K562 (cell line): ENCODE data around the gene HTR4. TPM values are rescaled to one million over a fixed set of nuclear protein-coding genes. Genes with fewer than 3 reads are reported as not detected.

Experiments
- ATAC-seq: fragments of 200-7000 bp; cut with Tn5 transposase; 3 replicates; pipeline ENCODE4 v1.9.1; 2020; ENCODE audit warnings: moderate library complexity
- BruUV-seq: library from RNA; stranded (reverse); fragments of 400-500 nt; replicated peaks from 2 replicates; lab custom pipeline; 2021; lab: Mats Ljungman, UMichigan
- CTCF ChIA-PET: fragments of 300-600 bp; formaldehyde crosslinking; extraction: SDS; loops from one replicate; lab custom pipeline; 2021; ENCODE audit warnings: low intra/inter-chr PET ratio; lab: Yijun Ruan, JAX
- POLR2A ChIA-PET: fragments of 300-600, 350-650 bp; sonication (Branson Sonifier 250); formaldehyde crosslinking; extraction: SDS; loops from one replicate; lab custom pipeline; 2021; ENCODE audit warnings: antibody characterized with exemption, inconsistent platforms; lab: Yijun Ruan, JAX
- DNase-seq, 4 experiments: peaks; one replicate each; pipeline versions ENCODE4 v3.0.0 to v3.0.0-alpha.2; 2011 to 2018; ENCODE audit warnings: low spot score in 3 of 4, mixed read lengths in 3 of 4; ENCODE audit errors: extremely low read depth in 1 of 4
- FAIRE-seq: peaks from 2 replicates; lab custom pipeline; 2011; peaks lifted over from hg19 to GRCh38; lab: Jason Lieb, UNC
- H2AFZ ChIP-seq: 2 replicates; pipeline ENCODE4 v1.6.0; 2011; ENCODE audit warnings: low read depth, low read length, control low read depth, inconsistent platforms
- H3K27ac ChIP-seq: fragments of 200-600 bp; 3 replicates; pipeline ENCODE4 v1.8.0; 2011; ENCODE audit warnings: low read depth, mild to moderate bottlenecking, control low read depth, inconsistent platforms, low read length, moderate library complexity, mixed read lengths; ENCODE audit errors: extremely low read depth
- H3K27me3 ChIP-seq, 2 experiments: fragments of 300-600 bp in 1 of 2; 2 replicates in 1 of 2; 3 replicates in 1 of 2; pipeline versions ENCODE4 v1.6.0 to v1.8.0; 2011; ENCODE audit warnings: inconsistent platforms in 2 of 2, low read length in 2 of 2, mild to moderate bottlenecking in 1 of 2, mixed read lengths in 1 of 2, moderate library complexity in 1 of 2; ENCODE audit not compliant: control insufficient read depth in 2 of 2, insufficient read depth in 2 of 2
- H3K36me3 ChIP-seq: fragments of 300-600 bp; 3 replicates; pipeline ENCODE4 v1.8.0; 2011; ENCODE audit warnings: mild to moderate bottlenecking, low read length, inconsistent platforms; ENCODE audit not compliant: control insufficient read depth, insufficient read depth
- H3K4me1 ChIP-seq, 2 experiments: fragments of 200-600 bp in 1 of 2; replicated peaks in 1 of 2; 2 replicates in 1 of 2; 3 replicates in 1 of 2; pipeline versions ENCODE4 v1.5.1 to v1.8.0; 2011; ENCODE audit warnings: inconsistent platforms in 2 of 2, low read length in 2 of 2, mild to moderate bottlenecking in 1 of 2, mixed read lengths in 1 of 2, moderate library complexity in 1 of 2; ENCODE audit not compliant: control insufficient read depth in 2 of 2, insufficient read depth in 2 of 2
- H3K4me2 ChIP-seq: 2 replicates; pipeline ENCODE4 v1.6.1; 2011; ENCODE audit warnings: low read length, control low read depth, inconsistent platforms, mixed read lengths; ENCODE audit not compliant: insufficient read depth
- H3K4me3 ChIP-seq: fragments of 200-600 bp; sonication (generic), shearing (Covaris generic); 2 replicates; pipeline ENCODE4 v1.5.1; 2016; ENCODE audit warnings: control low read depth, inconsistent platforms
- H3K79me2 ChIP-seq: fragments of 200-600 bp; 3 replicates; pipeline ENCODE4 v1.8.0; 2011; ENCODE audit warnings: low read length, inconsistent platforms; ENCODE audit not compliant: control insufficient read depth, insufficient read depth
- H3K9ac ChIP-seq, 2 experiments: 2 replicates each; pipeline versions ENCODE4 v1.6.0 to v1.6.1; 2011; ENCODE audit warnings: low read depth in 2 of 2, low read length in 2 of 2, control low read depth in 1 of 2, inconsistent platforms in 1 of 2, mild to moderate bottlenecking in 1 of 2, mixed read lengths in 1 of 2; ENCODE audit not compliant: insufficient read depth in 1 of 2
- H3K9me1 ChIP-seq: one replicate; pipeline ENCODE4 v1.6.0; 2011; ENCODE audit warnings: inconsistent platforms, mild to moderate bottlenecking, low read length, moderate library complexity; ENCODE audit not compliant: control insufficient read depth, insufficient read depth
- H3K9me3 ChIP-seq: replicated peaks from 2 replicates; pipeline ENCODE4 v1.5.1; 2011; ENCODE audit warnings: low read depth, low read length, inconsistent platforms; ENCODE audit not compliant: control insufficient read depth, insufficient read depth
- H4K20me1 ChIP-seq: replicated peaks from 2 replicates; pipeline ENCODE4 v1.6.1; 2011; ENCODE audit warnings: low read length, inconsistent platforms, mixed read lengths; ENCODE audit not compliant: control insufficient read depth, insufficient read depth
- CXXC5 ChIP-seq: fragments of 250-450 bp; sonication (Bioruptor Pico); IDR thresholded peaks from 2 replicates; pipeline ENCODE4 v1.8.0; 2022; ENCODE audit warnings: inconsistent platforms, mild to moderate bottlenecking, moderate library complexity
- DDX20 ChIP-seq: fragments of 450-650 bp; IDR thresholded peaks from 2 replicates; pipeline ENCODE4 v1.6.1; 2016; ENCODE audit warnings: missing genetic modification characterization, low read depth, mild to moderate bottlenecking, missing compliant biosample characterization, moderate library complexity
- GABPB2 ChIP-seq: fragments of 250-450 bp; sonication (Bioruptor Pico); conservative IDR thresholded peaks from 2 replicates; pipeline ENCODE4 v1.5.1; 2021; ENCODE audit warnings: mild to moderate bottlenecking
- HINFP ChIP-seq: fragments of 450-650 bp; conservative IDR thresholded peaks from 2 replicates; pipeline ENCODE4 v1.6.1; 2016; ENCODE audit warnings: missing genetic modification characterization, low read depth, mild to moderate bottlenecking, control low read depth, missing compliant biosample characterization
- MAFG ChIP-seq: fragments of 450-650 bp; conservative IDR thresholded peaks from 2 replicates; pipeline ENCODE4 v1.6.1; 2016; ENCODE audit warnings: missing genetic modification characterization, missing compliant biosample characterization
- NCOA2 ChIP-seq, 2 experiments: fragments of 450-650 bp; IDR thresholded peaks; 2 replicates each; pipeline ENCODE4 v1.6.1; 2018; ENCODE audit warnings: mild to moderate bottlenecking in 2 of 2, moderate library complexity in 1 of 2; ENCODE audit not compliant: partially characterized antibody in 2 of 2
- PRPF4 ChIP-seq: fragments of 200-400 bp; formaldehyde crosslinking; IDR thresholded peaks from one replicate; pipeline ENCODE4 v1.6.1; 2017; ENCODE audit warnings: low read length, low read depth, mild to moderate bottlenecking; ENCODE audit not compliant: insufficient read depth, poor library complexity, severe bottlenecking
- RBM39 ChIP-seq: fragments of 200-400 bp; formaldehyde crosslinking; optimal IDR thresholded peaks from 2 replicates; pipeline ENCODE3; 2018; ENCODE audit warnings: low read depth, low read length
- RHOXF2B ChIP-seq: fragments of 250-450 bp; sonication (Bioruptor Pico); conservative IDR thresholded peaks from 2 replicates; pipeline ENCODE4 v1.5.1; 2021
- TFE3 ChIP-seq: fragments of 450-650 bp; formaldehyde crosslinking; IDR thresholded peaks from 2 replicates; pipeline ENCODE4 v1.4.0; 2020; ENCODE audit warnings: mild to moderate bottlenecking, mixed read lengths
- ZFX ChIP-seq: sonication (generic); formaldehyde crosslinking; IDR thresholded peaks from 2 replicates; pipeline ENCODE4 v1.8.0; 2022; ENCODE audit warnings: mild to moderate bottlenecking, missing genetic modification reagents, moderate library complexity
- ZHX1 ChIP-seq: fragments of 150-350 bp; conservative IDR thresholded peaks from 2 replicates; pipeline ENCODE4 v1.6.1; 2014; ENCODE audit warnings: low read length
- ZNF280A ChIP-seq: fragments of 450-650 bp; IDR thresholded peaks from 2 replicates; pipeline ENCODE4 v1.6.1; 2018; ENCODE audit warnings: mild to moderate bottlenecking, low read depth; ENCODE audit not compliant: partially characterized antibody
- ZNF408 ChIP-seq: fragments of 250-450 bp; sonication (Bioruptor Pico); IDR thresholded peaks from 2 replicates; pipeline ENCODE4 v1.4.0; 2020; ENCODE audit warnings: low read depth, mild to moderate bottlenecking, moderate library complexity
- ZNF561 ChIP-seq: fragments of 450-650 bp; formaldehyde crosslinking; conservative IDR thresholded peaks from 2 replicates; pipeline ENCODE4 v1.4.0; 2020; ENCODE audit warnings: mild to moderate bottlenecking, moderate library complexity
- WGBS: fragments of 100-300 bp; shearing (Covaris generic); methylation state at CpG from one replicate; pipeline ENCODE4 v1.1.6; 2016; ENCODE audit warnings: low coverage, mixed read lengths; ENCODE audit not compliant: insufficient coverage; ENCODE audit errors: missing lambda C conversion rate; 5-methylcytosine and 5-hydroxymethylcytosine counted together
- in situ Hi-C: fragments of 300-500 bp; cut with MboI; formaldehyde crosslinking; loops from 4 replicates; pipeline ENCODE4 v1.15.0; 2018; ENCODE audit warnings: inconsistent platforms, mixed read lengths
- intact Hi-C: fragments of 100-400 bp; cut with micrococcal nuclease; formaldehyde crosslinking; loops from 2 replicates; pipeline ENCODE4 v1.14.2; 2022
- polyA plus RNA-seq, 8 experiments: library from polyadenylated mRNA; depleted of rRNA in 4 of 8; stranded (reverse) in 5 of 8; unstranded in 3 of 8; fragments of >200 nt; fragmentation: Nextera tagmentation in 2 of 8; fragmentation: Illumina TruSeq in 1 of 8; extraction: Ambion mirVana in 2 of 8; extraction: Trizol in 1 of 8; gene quantifications; 2 replicates each; pipeline versions ENCODE4 v1.2.1 to v1.2.3, GENCODE V29; 2011 to 2014; ENCODE audit warnings: inconsistent platforms in 1 of 8, missing spikeins in 1 of 8
- total RNA-seq, 7 experiments: library from RNA; depleted of rRNA in 6 of 7; stranded (reverse); fragments of >200 nt in 6 of 7; fragmentation: Illumina TruSeq in 2 of 7; extraction: Trizol in 2 of 7; gene quantifications; 2 replicates each; pipeline versions ENCODE4 v1.2.1 to v1.2.3, GENCODE V29; 2011 to 2021; ENCODE audit warnings: low replicate concordance in 1 of 7

Gene HTR4
- total and polyA plus RNA-seq, 9 of the 15 experiments (the other 6 are each of a cell fraction or from before 2014, with no cell fraction given), result 0.13 TPM; not detected in 8

- no peak overlapping the region for H3K4me3 ChIP-seq
- no peaks in the 10 kb centered on the region for H3K36me3 ChIP-seq
- H3K27ac ChIP-seq, result no peak overlapping the region
- ATAC-seq (no peak), FAIRE-seq (no peak), DNase-seq (no peak)
- H3K4me1 ChIP-seq, result peaks cover 4 to 31% of the 10 kb centered on the region in 2 experiments; a peak in 4 of 5 replicates
- no peak overlapping the region for H3K9ac ChIP-seq
- ChIA-PET POLR2A (no interaction called here), CTCF (interaction anchor here (0.6 kb wide), 1 partner anchor 669 kb away, joined by 3 read pairs; no protein-coding TSS in a partner anchor)
- no peaks in the 10 kb centered on the region for H3K27me3 ChIP-seq
- H4K20me1 ChIP-seq, result no peaks in the 10 kb centered on the region
- no peaks in the 10 kb centered on the region for H3K9me3 ChIP-seq
- no TSS peak for BruUV-seq
- H3K9me1 ChIP-seq, result no peaks in the 10 kb centered on the region
- H2AFZ ChIP-seq, result peak overlapping the region; percentile 23; the same call in 1 of the 2 replicates
- no peak overlapping the region for H3K4me2 ChIP-seq
- 26% methylated on average over 3 of the region's 3 CpGs for WGBS
- intact Hi-C loops (no loop called here), in situ Hi-C loops (no loop called here)
- H3K79me2 ChIP-seq, result no peaks in the 10 kb centered on the region
- no peak for TF ChIP-seq DDX20 (tag)
- TF ChIP-seq TFE3 (CRISPR knock-in tag), result no peak
- TF ChIP-seq HINFP (tag), result no peak
- TF ChIP-seq ZNF561 (CRISPR knock-in tag), result no peak
- TF ChIP-seq GABPB2, result no peak
- TF ChIP-seq RBM39, result no peak
- no peak for TF ChIP-seq NCOA2 (IDR thresholded peaks at IDR 0.05; ENCODE audit: partially characterized antibody in 2 of 2)
- no peak for TF ChIP-seq ZFX
- TF ChIP-seq MAFG (tag), result no peak
- no peak for TF ChIP-seq ZNF408 (CRISPR knock-in tag)
- no peak for TF ChIP-seq CXXC5 (CRISPR knock-in tag)
- TF ChIP-seq ZNF280A, result no peak
- TF ChIP-seq PRPF4, result no peak
- no peak for TF ChIP-seq RHOXF2B (CRISPR knock-in tag)
- TF ChIP-seq ZHX1, result no peak
Measured at GRCh38 chr5:148636353-148636752, 18.0 kb downstream of the HTR4 start.
